HepG2 (cell line): Measurements from ENCODE around the gene ELSPBP1. TPM values are rescaled to one million over a fixed set of nuclear protein-coding genes. Genes with fewer than 3 reads are reported as not detected.
A peak's percentile ranks its signal among the peaks of the same experiment; 100 is the strongest.

Experiments
- ATAC-seq: fragments of 200-7000 bp; cut with Tn5 transposase; 3 replicates; pipeline ENCODE4 v1.9.1; 2020; ENCODE audit warnings: mild to moderate bottlenecking, moderate library complexity
- BruUV-seq: library from RNA; stranded (reverse); fragments of 400-500 nt; replicated peaks from 2 replicates; lab custom pipeline; 2021; lab: Mats Ljungman, UMichigan
- CTCF ChIA-PET: fragments of 300-600 bp; formaldehyde crosslinking; extraction: SDS; loops from one replicate; lab custom pipeline; 2021; ENCODE audit warnings: low total read pairs, inconsistent platforms, low intra/inter-chr PET ratio; lab: Yijun Ruan, JAX
- POLR2A ChIA-PET: fragments of 350-600 bp; sonication (Branson Sonifier 250); formaldehyde crosslinking; loops from one replicate; lab custom pipeline; 2020; ENCODE audit warnings: antibody characterized with exemption, inconsistent platforms; lab: Yijun Ruan, JAX
- DNase-seq: peaks from one replicate; pipeline ENCODE4 v3.0.0-alpha.2; 2015; ENCODE audit warnings: low spot score
- FAIRE-seq: peaks from 3 replicates; lab custom pipeline; 2011; peaks lifted over from hg19 to GRCh38; lab: Jason Lieb, UNC
- H2AFZ ChIP-seq: one replicate; pipeline ENCODE4 v1.6.1; 2011; ENCODE audit warnings: low read length, inconsistent platforms
- H3K27ac ChIP-seq: fragments of 300-600 bp; 3 replicates; pipeline ENCODE4 v1.8.0; 2011; ENCODE audit warnings: mixed run types, mild to moderate bottlenecking, mixed read lengths, low read length, inconsistent platforms; ENCODE audit not compliant: insufficient read depth; ENCODE audit errors: extremely low read length
- H3K27me3 ChIP-seq, 2 experiments: fragments of 200-600 bp in 1 of 2; 2 replicates in 1 of 2; 3 replicates in 1 of 2; pipeline versions ENCODE4 v1.6.0 to v1.8.0; 2011; ENCODE audit warnings: low read length in 2 of 2, mild to moderate bottlenecking in 2 of 2, moderate library complexity in 2 of 2, inconsistent platforms in 1 of 2; ENCODE audit not compliant: insufficient read depth in 2 of 2, control insufficient read depth in 1 of 2
- H3K36me3 ChIP-seq, 2 experiments: fragments of 200-600 bp in 1 of 2; replicated peaks in 1 of 2; 2 replicates in 1 of 2; 3 replicates in 1 of 2; pipeline versions ENCODE4 v1.5.1 to v1.8.0; 2011; ENCODE audit warnings: low read length in 2 of 2, inconsistent platforms in 1 of 2; ENCODE audit not compliant: insufficient read depth in 2 of 2, control insufficient read depth in 1 of 2
- H3K4me1 ChIP-seq: 2 replicates; pipeline ENCODE4 v1.5.1; 2012; ENCODE audit warnings: low read length, inconsistent platforms; ENCODE audit not compliant: insufficient read depth
- H3K4me2 ChIP-seq: 2 replicates; pipeline ENCODE4 v1.6.0; 2011; ENCODE audit warnings: low read depth, low read length, inconsistent platforms
- H3K4me3 ChIP-seq, 3 experiments: fragments of 200-600 bp in 1 of 3; sonication (generic), shearing (Covaris generic) in 1 of 3; replicated peaks in 1 of 3; 2 replicates each; pipeline ENCODE4 v1.5.1; 2011 to 2016; ENCODE audit warnings: low read length in 3 of 3, inconsistent platforms in 2 of 3, low read depth in 2 of 3, mild to moderate bottlenecking in 2 of 3, control low read depth in 1 of 3, mixed read lengths in 1 of 3; ENCODE audit not compliant: insufficient read depth in 1 of 3
- H3K79me2 ChIP-seq: one replicate; pipeline ENCODE4 v1.6.1; 2011; ENCODE audit warnings: low read length, inconsistent platforms; ENCODE audit not compliant: insufficient read depth
- H3K9ac ChIP-seq: 2 replicates; pipeline ENCODE4 v1.6.0; 2011; ENCODE audit warnings: mild to moderate bottlenecking, low read depth, low read length, inconsistent platforms; ENCODE audit not compliant: insufficient read depth
- H3K9me3 ChIP-seq: 2 replicates; pipeline ENCODE4 v1.5.1; 2012; ENCODE audit warnings: mild to moderate bottlenecking, low read length
- H4K20me1 ChIP-seq: 2 replicates; pipeline ENCODE4 v1.6.0; 2011; ENCODE audit warnings: inconsistent platforms, mild to moderate bottlenecking, low read length, moderate library complexity; ENCODE audit not compliant: insufficient read depth
- DDIT3 ChIP-seq: sonication (generic); formaldehyde crosslinking; IDR thresholded peaks from 2 replicates; pipeline ENCODE4 v1.4.0; 2020; ENCODE audit warnings: mild to moderate bottlenecking, missing genetic modification reagents
- HMGA1 ChIP-seq: sonication (generic); formaldehyde crosslinking; conservative IDR thresholded peaks from 2 replicates; pipeline ENCODE4 v1.4.0; 2020; ENCODE audit warnings: missing genetic modification reagents
- HNRNPK ChIP-seq: fragments of 200-400 bp; formaldehyde crosslinking; IDR thresholded peaks from 2 replicates; pipeline ENCODE4 v1.6.1; 2018; ENCODE audit warnings: low read length, low read depth, moderate library complexity, mild to moderate bottlenecking; ENCODE audit not compliant: poor library complexity, severe bottlenecking
- NCOR1 ChIP-seq: fragments of 200-600 bp; sonication (generic); IDR thresholded peaks from 2 replicates; pipeline ENCODE4 v1.7.0; 2017; ENCODE audit warnings: antibody characterized with exemption, low read length, borderline replicate concordance
- PCBP1 ChIP-seq: fragments of 200-400 bp; formaldehyde crosslinking; IDR thresholded peaks from 2 replicates; pipeline ENCODE4 v1.6.1; 2017; ENCODE audit warnings: mild to moderate bottlenecking, low read depth, low read length, borderline replicate concordance
- SCMH1 ChIP-seq: sonication (generic); formaldehyde crosslinking; IDR thresholded peaks from 2 replicates; pipeline ENCODE4 v1.9.0; 2021; ENCODE audit warnings: missing genetic modification reagents, mild to moderate bottlenecking, borderline replicate concordance
- ZFP90 ChIP-seq: sonication (generic); formaldehyde crosslinking; IDR thresholded peaks from 2 replicates; pipeline ENCODE4 v1.8.0; 2022; ENCODE audit warnings: missing genetic modification reagents, mild to moderate bottlenecking, inconsistent platforms, borderline replicate concordance
- ZNF264 ChIP-seq: sonication (generic); formaldehyde crosslinking; IDR thresholded peaks from 2 replicates; pipeline ENCODE4 v1.4.0; 2020; ENCODE audit warnings: missing genetic modification reagents
- ZNF44 ChIP-seq: sonication (generic); formaldehyde crosslinking; IDR thresholded peaks from 2 replicates; pipeline ENCODE4 v1.5.1; 2020; ENCODE audit warnings: mild to moderate bottlenecking, missing genetic modification reagents
- WGBS: methylation state at CpG from one replicate; pipeline ENCODE4 v1.1.6; 2017; ENCODE audit warnings: low lambda C conversion rate; 5-methylcytosine and 5-hydroxymethylcytosine counted together
- in situ Hi-C: cut with HindIII; loops from 2 replicates; pipeline ENCODE4 v1.10.0; 2017; ENCODE audit warnings: low pct_unique_long_range_greater_than_20kb; ENCODE audit not compliant: extremely low pct_ligation_motif_present
- intact Hi-C: fragments of 100-400 bp; cut with micrococcal nuclease; formaldehyde crosslinking; loops from one replicate; pipeline ENCODE4 v1.10.0; 2022; ENCODE audit not compliant: unreplicated experiment
- polyA plus RNA-seq, 8 experiments: library from polyadenylated mRNA; depleted of rRNA in 3 of 8; stranded (reverse) in 7 of 8; unstranded in 1 of 8; fragments of >200 nt; fragmentation: Illumina TruSeq in 4 of 8; extraction: Trizol in 4 of 8; gene quantifications; 2 replicates each; pipeline versions ENCODE4 v1.2.1 to v1.2.3, GENCODE V29; 2011 to 2016; ENCODE audit warnings: low read depth in 4 of 8, missing spikeins in 1 of 8, mixed read lengths in 1 of 8; ENCODE audit not compliant: insufficient read depth in 1 of 8
- total RNA-seq, 5 experiments: library from RNA; depleted of rRNA; stranded (reverse); fragments of >200 nt; fragmentation: Illumina TruSeq; extraction: Trizol; gene quantifications; 2 replicates each; pipeline ENCODE4 v1.2.3, GENCODE V29; 2016; ENCODE audit warnings: low read depth in 1 of 5

The ELSPBP1 gene
- total and polyA plus RNA-seq, 2 of the 13 experiments (the other 11 are each of a cell fraction or from before 2014, with no cell fraction given): not detected

GRCh38 chr19:48023518-48023917 is 29.1 kb downstream of the ELSPBP1 start:
- POLR2A ChIA-PET: no interaction called here
- BruUV-seq: no TSS peak
- Histone ChIP-seq H3K36me3 (no peaks in the 10 kb centered on the region), H3K9ac (no peak overlapping the region), H3K4me3 (no peak overlapping the region), H3K79me2 (no peaks in the 10 kb centered on the region), H3K9me3 (no peaks in the 10 kb centered on the region), H3K4me1 (no peaks in the 10 kb centered on the region), H3K27me3 (peaks cover 0 to 16% of the 10 kb centered on the region in 2 experiments; a peak in 3 of 5 replicates), H3K4me2 (no peak overlapping the region), H3K27ac (no peak overlapping the region), H2AFZ (no peak overlapping the region), H4K20me1 (no peaks in the 10 kb centered on the region)
- CTCF ChIA-PET: no interaction called here
- intact Hi-C loops: no loop called here
- 4% methylated on average over 3 of the region's 3 CpGs for WGBS
- ATAC-seq (no peak), FAIRE-seq (no peak), DNase-seq (no peak)
- in situ Hi-C loops: no loop called here
- no peak for TF ChIP-seq NCOR1
- TF ChIP-seq ZNF264 (CRISPR knock-in tag): no peak
- TF ChIP-seq DDIT3 (CRISPR knock-in tag): no peak
- TF ChIP-seq HNRNPK: peak; percentile 90
- no peak for TF ChIP-seq ZFP90
- TF ChIP-seq PCBP1: 0 out of 2 replicates have a peak, but pooled peaks have one; percentile 43
- no peak for TF ChIP-seq SCMH1 (CRISPR knock-in tag)
- TF ChIP-seq ZNF44: no peak

DNA sequence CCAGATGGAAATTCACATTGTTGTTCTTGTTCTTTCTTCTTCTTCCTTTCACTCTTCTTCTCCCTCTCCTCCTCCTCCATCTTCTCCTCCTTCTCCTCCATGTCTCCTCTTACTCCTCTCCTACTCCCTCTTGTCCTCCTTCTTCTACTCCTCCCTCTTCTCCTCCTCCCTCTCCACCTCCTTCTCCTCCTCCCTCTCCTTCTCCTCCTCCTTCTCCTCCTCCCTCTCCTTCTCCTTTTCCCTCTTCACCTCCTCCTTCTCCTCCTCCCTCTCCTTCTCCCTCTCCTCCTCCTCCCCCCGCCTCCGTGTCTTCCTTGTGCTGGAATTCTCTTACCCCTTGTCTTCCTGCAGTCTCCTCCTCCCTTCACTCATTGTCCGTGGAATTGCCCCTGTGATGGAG is 31.0 kb downstream of the ELSPBP1 start:
- no peaks in the 10 kb centered on the region for H3K4me1 ChIP-seq
- intact Hi-C loops (no loop called here), in situ Hi-C loops (no loop called here)
- H3K4me2 ChIP-seq: no peak overlapping the region
- POLR2A ChIA-PET: no interaction called here
- H4K20me1 ChIP-seq: no peaks in the 10 kb centered on the region
- TF ChIP-seq HMGA1 (CRISPR knock-in tag): no peak
- H3K27ac ChIP-seq: no peak overlapping the region
- no TSS peak for BruUV-seq
- no peak overlapping the region for H2AFZ ChIP-seq
- DNase-seq: no peak
- H3K9me3 ChIP-seq: no peaks in the 10 kb centered on the region
- no peak for FAIRE-seq
- H3K4me3 ChIP-seq: no peak overlapping the region
- no peaks in the 10 kb centered on the region for H3K79me2 ChIP-seq
- no peaks in the 10 kb centered on the region for H3K36me3 ChIP-seq
- H3K9ac ChIP-seq: no peak overlapping the region
- H3K27me3 ChIP-seq: peaks cover 0 to 21% of the 10 kb centered on the region in 2 experiments; a peak in 3 of 5 replicates
- no peak for ATAC-seq
- CTCF ChIA-PET: no interaction called here
- 2% methylated on average over 3 of the region's 3 CpGs for WGBS
